Chondrocyte (in vitro differentiated cells): Measurements from ENCODE around the gene PHF21B. TPM values are rescaled to one million over a fixed set of nuclear protein-coding genes. Genes with fewer than 3 reads are reported as not detected.

Source experiments
- DNase-seq: peaks from one replicate; pipeline ENCODE4 v3.0.0; 2021; ENCODE audit warnings: mixed read lengths, low spot score
- H3K27ac Mint-ChIP-seq: one replicate; pipeline ENCODE4 v1.8.0; 2021; ENCODE audit warnings: mild to moderate bottlenecking, moderate library complexity, mixed read lengths; ENCODE audit not compliant: unreplicated experiment
- H3K27me3 Mint-ChIP-seq: 2 replicates; pipeline ENCODE4 v1.8.0; 2021; ENCODE audit warnings: low read depth, mixed read lengths
- H3K36me3 Mint-ChIP-seq: 2 replicates; pipeline ENCODE4 v1.8.0; 2021; ENCODE audit warnings: low read depth, mixed read lengths
- H3K4me1 Mint-ChIP-seq: 2 replicates; pipeline ENCODE4 v1.8.0; 2021; ENCODE audit warnings: low read depth, mild to moderate bottlenecking, mixed read lengths
- H3K4me3 Mint-ChIP-seq: one replicate; pipeline ENCODE4 v1.8.0; 2021; ENCODE audit warnings: mild to moderate bottlenecking, moderate library complexity, mixed read lengths; ENCODE audit not compliant: unreplicated experiment
- H3K9me3 Mint-ChIP-seq: 2 replicates; pipeline ENCODE4 v1.8.0; 2021; ENCODE audit warnings: low read depth, mixed read lengths
- CTCF ChIP-seq: fragments of 200-600 bp; sonication (generic); IDR thresholded peaks from 2 replicates; pipeline ENCODE4 v1.5.0; 2021; ENCODE audit warnings: antibody characterized with exemption, mild to moderate bottlenecking, moderate library complexity
- total RNA-seq: library from RNA; stranded (reverse); gene quantifications from 3 replicates; pipeline ENCODE4 v1.2.1, GENCODE V29; 2021

The PHF21B gene
- total RNA-seq, 1 donor from 2014 or later, result 0.82 TPM

- Mint-ChIP-seq H3K4me3 (no peak overlapping the region), H3K4me1 (no peaks in the 10 kb centered on the region), H3K27ac (no peak overlapping the region), H3K9me3 (peaks cover 4% of the 10 kb centered on the region), H3K27me3 (no peaks in the 10 kb centered on the region), H3K36me3 (no peaks in the 10 kb centered on the region)
- no peak for TF ChIP-seq CTCF
- peak; percentile 30 for DNase-seq
Observed at GRCh38 chr22:44927463-44928135, 82.2 kb downstream of the PHF21B start.

GRCh38 chr22:44926491-44927415 lies 83.1 kb downstream of the PHF21B start:
- H3K4me3 Mint-ChIP-seq, result no peak overlapping the region
- TF ChIP-seq CTCF, result no peak
- peak; percentile 91 for DNase-seq
- H3K9me3 Mint-ChIP-seq, result peaks cover 4% of the 10 kb centered on the region
- H3K27ac Mint-ChIP-seq, result no peak overlapping the region
- H3K36me3 Mint-ChIP-seq, result no peaks in the 10 kb centered on the region
- no peaks in the 10 kb centered on the region for H3K4me1 Mint-ChIP-seq
- no peaks in the 10 kb centered on the region for H3K27me3 Mint-ChIP-seq

- Mint-ChIP-seq H3K36me3 (no peaks in the 10 kb centered on the region), H3K27ac (no peak overlapping the region), H3K9me3 (peaks cover 4% of the 10 kb centered on the region), H3K4me1 (no peaks in the 10 kb centered on the region), H3K27me3 (no peaks in the 10 kb centered on the region), H3K4me3 (no peak overlapping the region)
- DNase-seq, result peak; percentile 72
- no peak for TF ChIP-seq CTCF
Observed at GRCh38 chr22:44926124-44926475, 83.7 kb downstream of the PHF21B start.

- no peaks in the 10 kb centered on the region for H3K27me3 Mint-ChIP-seq
- H3K36me3 Mint-ChIP-seq, result no peaks in the 10 kb centered on the region
Observed at GRCh38 chr22:44925465-44926123, 84.2 kb downstream of the PHF21B start.

More at GRCh38 chr22:44925465-44926123, 84.2 kb downstream of the PHF21B start:
- no peak for TF ChIP-seq CTCF
- no peaks in the 10 kb centered on the region for H3K4me1 Mint-ChIP-seq
- peak; percentile 72 for DNase-seq
- peaks cover 4% of the 10 kb centered on the region for H3K9me3 Mint-ChIP-seq
- H3K4me3 Mint-ChIP-seq, result no peak overlapping the region
- no peak overlapping the region for H3K27ac Mint-ChIP-seq
